HepG2 (cell line): ENCODE data around the gene RSBN1.

ENCODE experiments used
- EP300 ChIP-seq, 3 experiments: sonication (generic) in 1 of 3; formaldehyde crosslinking in 1 of 3; IDR thresholded peaks; 2 replicates each; pipeline versions ENCODE4 v1.5.1 to v1.6.1; 2011 to 2020; ENCODE audit warnings: low read depth in 2 of 3, low read length in 2 of 3, borderline replicate concordance in 1 of 3, improper control_type of control experiment in 1 of 3, mild to moderate bottlenecking in 1 of 3, missing genetic modification reagents in 1 of 3, moderate library complexity in 1 of 3
- TAF1 ChIP-seq: sonication (generic); formaldehyde crosslinking; IDR thresholded peaks from 2 replicates; pipeline ENCODE4 v1.4.0; 2020; ENCODE audit warnings: missing genetic modification reagents
- ZNF510 ChIP-seq: sonication (generic); formaldehyde crosslinking; IDR thresholded peaks from 2 replicates; pipeline ENCODE4 v1.4.0; 2020; ENCODE audit warnings: low read depth, mild to moderate bottlenecking, missing genetic modification reagents

- TF ChIP-seq TAF1 (CRISPR knock-in tag) (no peak), ZNF510 (no peak), EP300 (IDR thresholded peaks at IDR 0.05; ENCODE audit: low read depth in 2 of 2, low read length in 2 of 2) (no peak), EP300 (CRISPR knock-in tag; IDR thresholded peaks at IDR 0.05; ENCODE audit: borderline replicate concordance) (no peak)
Measured at GRCh38 chr1:113782406-113782805, 29.9 kb downstream of the RSBN1 start.
